Measurements from ENCODE around the gene HCRTR2.
"Not testable (repeated sequence)": the region's sequence is repeated elsewhere in the genome, so short reads cannot be mapped to it uniquely, and the experiment has no call there.

HCRTR2 gene

GRCh38 chr6:55212156-55212555 lies 37.8 kb downstream of the HCRTR2 start:
- no peak for DNase-seq (ENCODE audit: low read depth in 2 of 2)

DNA sequence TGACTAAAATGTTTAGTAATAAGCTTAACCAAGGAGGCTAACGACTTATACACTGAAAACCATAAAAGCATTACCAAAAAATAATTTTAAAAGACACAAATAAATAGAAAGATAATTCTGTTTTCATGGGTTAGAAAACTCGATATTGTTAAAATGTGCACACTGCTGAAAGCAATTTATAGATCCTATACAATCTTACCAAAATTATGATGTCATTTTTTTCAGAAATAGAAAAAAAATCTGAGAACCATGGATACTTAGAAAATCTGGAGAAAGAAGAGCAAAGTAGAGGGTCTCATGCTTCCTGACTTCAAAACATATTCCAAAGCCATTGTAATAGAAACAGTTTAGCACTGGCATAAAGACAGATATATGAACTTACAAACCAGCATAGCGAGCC lies 46.6 kb downstream of the HCRTR2 start:
- no peak for DNase-seq (ENCODE audit: low read depth in 2 of 2)

DNA sequence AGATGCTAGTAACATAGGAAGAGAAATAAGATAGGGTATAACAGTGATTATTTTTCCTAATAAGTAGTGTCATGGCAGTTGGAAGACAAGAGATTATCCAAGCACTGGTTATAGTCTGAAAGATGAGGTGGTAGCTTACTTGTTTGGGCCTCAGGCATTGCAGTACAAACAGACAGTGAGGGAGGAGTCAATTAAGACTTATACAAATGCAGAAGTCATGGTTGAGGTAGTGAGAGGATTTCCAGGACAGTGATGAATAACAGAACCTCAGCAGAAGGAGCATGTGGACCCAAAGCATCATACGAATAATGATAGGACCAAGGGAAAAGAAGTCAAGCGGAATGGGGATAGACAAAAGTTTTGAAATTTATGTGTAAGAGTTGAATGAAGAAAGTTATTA lies 53.5 kb downstream of the HCRTR2 start:
- DNase-seq (ENCODE audit: low read depth in 2 of 2), result no peak

- no peak for DNase-seq (ENCODE audit: low read depth in 2 of 2)
Measured at GRCh38 chr6:55239099-55239498, 64.8 kb downstream of the HCRTR2 start.

DNA sequence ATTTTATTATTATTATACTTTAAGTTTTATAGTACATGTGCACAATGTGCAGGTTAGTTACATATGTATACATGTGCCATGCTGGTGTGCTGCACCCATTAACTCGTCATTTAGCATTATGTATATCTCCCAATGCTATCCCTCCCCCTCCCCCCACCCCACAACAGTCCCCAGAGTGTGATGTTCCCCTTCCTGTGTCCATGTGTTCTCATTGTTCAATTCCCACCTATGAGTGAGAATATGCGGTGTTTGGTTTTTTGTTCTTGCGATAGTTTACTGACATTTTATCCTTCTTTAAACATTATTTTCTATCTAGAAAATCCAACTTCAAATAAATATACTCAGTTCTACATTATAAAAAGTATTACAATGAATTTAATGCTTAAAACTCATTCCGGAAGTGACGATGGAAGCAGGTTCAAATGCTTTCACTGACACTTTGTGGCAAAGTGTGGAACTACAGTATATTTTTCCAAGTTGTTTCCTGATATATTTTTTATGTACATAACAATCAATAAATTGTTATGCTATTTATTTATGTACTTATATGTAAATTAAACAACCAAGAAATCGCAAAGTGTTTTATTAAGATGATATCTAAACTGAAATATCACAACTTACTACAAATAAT lies 66.8 kb downstream of the HCRTR2 start:
- DNase-seq (ENCODE audit: low read depth in 2 of 2), result not testable (repeated sequence)

- DNase-seq (ENCODE audit: low read depth in 2 of 2), result no peak
Measured at GRCh38 chr6:55250400-55250799, 76.1 kb downstream of the HCRTR2 start.

GRCh38 chr6:55255113-55255512 lies 80.8 kb downstream of the HCRTR2 start:
- no peak for DNase-seq (ENCODE audit: low read depth in 2 of 2)

DNA sequence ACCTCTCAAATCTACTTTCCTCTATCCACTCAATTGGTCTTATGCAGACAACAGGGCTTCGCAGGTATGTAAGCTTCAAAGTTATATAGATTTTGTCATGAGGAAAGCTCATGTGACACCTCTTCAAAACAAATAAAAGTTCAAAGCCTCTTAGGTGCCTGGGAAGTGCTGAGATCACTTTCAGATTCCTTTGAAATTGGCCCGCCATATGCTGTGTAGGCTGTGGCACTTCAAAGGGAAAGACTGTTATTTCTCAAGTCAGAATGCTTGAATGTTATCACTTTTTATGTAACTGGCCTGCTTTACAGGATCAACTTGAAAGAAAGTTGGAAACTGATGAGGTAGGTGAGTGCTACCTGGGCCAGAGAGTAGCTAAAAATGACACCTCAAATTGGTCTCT lies 85.9 kb downstream of the HCRTR2 start:
- DNase-seq (ENCODE audit: low read depth in 2 of 2), result no peak

DNA sequence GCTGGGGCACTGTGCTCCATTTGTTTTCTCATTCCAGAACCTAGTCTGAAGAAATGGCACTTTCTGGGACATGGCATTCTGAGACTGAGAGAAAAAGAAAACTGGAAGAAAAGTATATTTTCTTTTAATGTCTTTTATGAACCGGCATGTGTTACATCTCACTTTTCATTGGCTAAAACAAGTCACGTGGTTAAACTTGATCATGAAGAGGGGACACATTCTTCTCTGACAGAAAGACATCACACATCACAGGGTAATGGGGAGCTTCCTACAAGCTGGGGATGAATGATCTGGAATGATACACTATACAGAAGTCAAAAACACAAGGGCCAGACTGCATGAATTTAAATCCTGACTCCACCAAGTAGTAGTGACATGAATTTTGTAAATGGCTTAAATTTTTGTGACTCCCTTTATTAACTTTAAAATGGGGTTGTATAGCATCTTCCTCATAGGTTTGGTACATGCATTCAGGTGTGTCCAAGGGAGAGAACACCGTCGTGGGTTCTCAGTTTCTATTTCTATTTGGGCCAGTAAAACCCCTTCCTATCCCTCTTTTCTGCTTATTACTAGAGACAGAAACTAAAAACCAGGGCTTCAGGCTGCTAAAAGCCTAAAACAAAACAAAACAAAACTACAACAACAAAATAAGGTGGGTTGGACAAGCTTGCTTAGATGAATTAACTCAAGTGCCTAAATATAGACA lies 91.2 kb downstream of the HCRTR2 start:
- no peak for DNase-seq (ENCODE audit: low read depth in 2 of 2)

DNA sequence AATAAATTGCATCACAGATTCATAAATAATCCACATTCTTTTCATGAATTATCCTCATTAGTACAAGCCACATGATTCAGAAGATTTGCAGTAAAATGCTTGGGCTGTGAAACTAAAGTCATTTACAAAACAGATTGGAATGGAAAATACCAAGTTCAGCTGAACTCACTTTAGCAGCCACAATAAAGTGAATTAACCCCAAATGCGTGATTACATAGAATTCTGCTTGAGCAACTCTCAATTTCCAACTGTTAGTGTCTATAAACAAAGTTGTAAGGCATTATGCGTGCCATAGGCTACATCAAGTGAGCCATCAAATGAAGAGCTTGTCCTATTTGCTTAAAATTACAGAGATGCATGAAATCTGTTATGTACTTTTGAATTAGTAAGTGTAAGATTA lies 92.6 kb downstream of the HCRTR2 start:
- no peak for DNase-seq (ENCODE audit: low read depth in 2 of 2)

DNA sequence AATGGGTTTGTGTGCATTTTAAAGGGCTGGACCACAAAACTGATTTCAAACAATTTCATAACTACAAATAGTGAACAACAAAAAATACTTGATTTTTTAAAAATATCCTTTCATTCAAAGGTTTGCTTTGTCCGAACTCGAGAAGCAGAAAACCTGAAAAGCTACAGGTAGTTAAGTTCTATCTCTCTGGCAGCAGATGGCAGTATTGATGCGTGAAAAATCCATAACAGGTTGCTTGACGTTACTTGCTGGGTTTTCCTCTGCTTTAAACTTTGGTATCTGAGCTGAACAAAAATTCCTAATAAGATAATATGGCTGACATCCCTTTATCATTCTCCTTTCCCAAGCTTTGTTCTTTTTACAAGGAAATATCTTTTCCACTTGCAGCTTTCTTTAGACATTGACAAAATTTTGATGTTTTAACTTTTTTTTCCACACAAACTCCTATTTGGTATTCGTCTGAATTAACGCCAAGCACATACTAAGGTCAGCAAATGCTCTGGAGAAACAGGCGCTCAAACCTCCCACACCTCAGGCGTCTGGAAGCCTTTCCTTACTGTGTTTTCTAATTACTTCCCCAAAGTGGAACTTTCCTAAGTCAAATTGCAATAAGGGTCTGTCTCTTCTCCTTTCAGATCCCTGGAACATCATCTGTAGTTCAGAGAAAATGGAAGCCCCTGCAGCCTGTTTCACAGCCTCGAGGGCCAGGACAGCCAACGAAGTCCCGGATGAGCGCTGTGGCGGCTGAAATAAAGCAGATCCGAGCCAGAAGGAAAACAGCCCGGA lies 102.6 kb downstream of the HCRTR2 start:
- no peak for DNase-seq (ENCODE audit: low read depth in 2 of 2)

DNA sequence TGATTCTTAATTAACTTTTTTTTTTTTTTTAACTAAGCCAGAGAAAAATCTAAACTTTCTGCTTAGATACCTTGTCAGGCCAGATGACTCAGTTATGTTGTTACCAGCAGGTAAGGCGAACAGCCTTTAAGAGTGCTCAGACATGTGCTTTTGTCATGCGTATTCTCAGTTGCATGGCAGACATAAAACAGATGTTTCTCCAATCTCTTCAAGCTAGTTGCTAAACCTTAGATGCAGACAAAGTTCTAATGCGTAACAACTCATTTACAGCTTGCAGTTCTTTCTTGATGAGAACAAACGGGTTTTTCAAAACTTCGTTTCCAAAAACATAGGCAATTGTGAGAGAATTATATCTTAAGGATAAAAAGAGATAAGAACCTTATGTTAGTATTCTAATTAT lies 103.3 kb downstream of the HCRTR2 start:
- DNase-seq (ENCODE audit: low read depth in 2 of 2), result no peak

- no peak for DNase-seq (ENCODE audit: low read depth in 2 of 2)
Measured at GRCh38 chr6:55281215-55281614, 106.9 kb downstream of the HCRTR2 start.

- DNase-seq (ENCODE audit: low read depth in 2 of 2), result no peak
Measured at GRCh38 chr6:55282115-55282514, 107.8 kb downstream of the HCRTR2 start.

DNA sequence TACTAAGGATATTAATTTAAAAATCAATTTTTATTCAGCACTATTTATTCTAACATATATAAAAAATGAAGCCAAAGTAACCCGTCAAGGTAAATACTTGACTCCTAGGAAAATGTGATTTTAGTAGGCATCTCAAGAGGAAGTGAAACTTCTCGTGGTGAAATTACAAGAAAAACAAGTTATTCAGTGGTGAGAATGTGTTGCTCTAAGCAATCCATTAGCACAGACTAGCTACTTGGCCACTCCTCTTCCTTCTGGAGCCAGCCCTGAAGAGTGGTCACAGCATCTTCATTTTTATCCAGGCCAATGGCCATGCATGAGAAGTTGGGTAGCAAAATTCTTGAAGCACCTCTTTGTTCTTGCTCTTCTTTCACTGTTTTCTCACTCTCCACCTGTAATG lies 112.5 kb downstream of the HCRTR2 start:
- DNase-seq (ENCODE audit: low read depth in 2 of 2), result no peak

- DNase-seq (ENCODE audit: low read depth in 2 of 2), result no peak
Measured at GRCh38 chr6:55290736-55291135, 116.4 kb downstream of the HCRTR2 start.

DNA sequence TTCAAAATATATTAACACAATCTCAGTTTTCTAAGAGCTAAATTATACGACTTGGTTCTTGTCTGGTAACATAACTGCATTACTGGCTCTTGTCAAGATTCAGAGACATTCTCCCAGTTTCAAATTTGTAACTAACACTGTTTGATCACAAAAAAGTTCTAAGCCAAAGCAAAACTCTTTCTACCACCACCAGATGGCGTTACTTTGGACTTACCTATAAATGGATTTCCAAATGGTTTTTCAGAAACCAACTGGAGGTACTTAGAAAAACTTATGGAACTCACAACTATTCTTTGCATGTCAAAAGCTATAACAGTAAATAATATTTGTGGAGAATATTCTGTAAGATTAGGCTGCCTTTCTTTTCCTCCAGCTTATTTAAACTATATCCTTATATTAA lies 118.8 kb downstream of the HCRTR2 start:
- no peak for DNase-seq (ENCODE audit: low read depth in 2 of 2)

DNA sequence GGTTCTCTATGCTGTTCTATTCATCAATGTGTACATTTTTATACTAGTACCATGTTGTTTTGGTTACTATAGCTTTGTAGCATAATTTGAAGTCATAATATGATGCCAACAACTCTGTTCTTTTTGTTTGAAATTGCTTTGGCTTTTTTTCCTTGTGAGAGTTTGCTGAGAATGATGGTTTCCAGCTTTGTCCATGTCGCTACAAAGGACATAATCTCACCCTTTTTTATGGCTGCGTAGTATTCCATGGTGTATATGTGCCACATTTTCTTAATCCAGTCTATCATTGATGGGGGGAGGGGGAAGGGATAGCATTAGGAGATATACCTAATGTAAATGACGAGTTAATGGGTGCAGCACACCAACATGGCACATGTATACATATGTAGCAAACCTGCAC lies 122.9 kb downstream of the HCRTR2 start:
- not testable (repeated sequence) for DNase-seq (ENCODE audit: low read depth in 2 of 2)

DNA sequence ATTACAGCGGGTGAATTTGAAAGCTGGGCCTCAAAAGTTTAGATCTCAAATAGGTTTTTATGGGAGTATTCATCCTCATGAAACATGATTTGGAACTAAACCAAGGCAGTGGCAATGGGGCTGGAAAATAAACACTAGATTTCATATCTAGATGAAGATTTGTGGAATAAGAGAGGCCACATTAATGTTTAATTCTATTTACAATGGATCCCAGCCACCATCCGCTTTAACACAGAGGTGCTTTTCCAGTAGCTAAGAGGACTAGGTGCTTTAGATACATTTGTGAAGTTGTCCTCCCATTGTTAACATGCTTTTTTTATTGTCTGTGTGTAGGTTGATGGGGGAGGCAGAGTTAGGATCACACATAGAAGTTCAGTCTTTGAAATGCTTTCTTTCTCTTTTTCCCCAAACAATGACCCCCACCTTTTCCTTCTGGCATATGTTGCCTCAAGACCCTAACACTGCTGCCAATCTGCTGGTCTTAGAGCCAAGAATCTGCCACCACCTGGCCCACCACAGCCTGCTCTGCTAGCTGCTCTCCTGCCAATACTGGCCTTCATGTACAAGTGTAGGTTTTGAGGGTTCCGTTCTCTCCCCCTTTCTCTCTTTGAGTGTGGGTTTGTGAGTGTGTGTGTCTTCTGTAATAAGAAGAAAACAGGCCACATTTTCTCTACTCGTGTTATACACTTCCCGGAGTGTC lies 125.1 kb downstream of the HCRTR2 start:
- no peak for DNase-seq (ENCODE audit: low read depth in 2 of 2)

GRCh38 chr6:55304747-55305146 lies 130.4 kb downstream of the HCRTR2 start:
- DNase-seq (ENCODE audit: low read depth in 2 of 2), result no peak

DNA sequence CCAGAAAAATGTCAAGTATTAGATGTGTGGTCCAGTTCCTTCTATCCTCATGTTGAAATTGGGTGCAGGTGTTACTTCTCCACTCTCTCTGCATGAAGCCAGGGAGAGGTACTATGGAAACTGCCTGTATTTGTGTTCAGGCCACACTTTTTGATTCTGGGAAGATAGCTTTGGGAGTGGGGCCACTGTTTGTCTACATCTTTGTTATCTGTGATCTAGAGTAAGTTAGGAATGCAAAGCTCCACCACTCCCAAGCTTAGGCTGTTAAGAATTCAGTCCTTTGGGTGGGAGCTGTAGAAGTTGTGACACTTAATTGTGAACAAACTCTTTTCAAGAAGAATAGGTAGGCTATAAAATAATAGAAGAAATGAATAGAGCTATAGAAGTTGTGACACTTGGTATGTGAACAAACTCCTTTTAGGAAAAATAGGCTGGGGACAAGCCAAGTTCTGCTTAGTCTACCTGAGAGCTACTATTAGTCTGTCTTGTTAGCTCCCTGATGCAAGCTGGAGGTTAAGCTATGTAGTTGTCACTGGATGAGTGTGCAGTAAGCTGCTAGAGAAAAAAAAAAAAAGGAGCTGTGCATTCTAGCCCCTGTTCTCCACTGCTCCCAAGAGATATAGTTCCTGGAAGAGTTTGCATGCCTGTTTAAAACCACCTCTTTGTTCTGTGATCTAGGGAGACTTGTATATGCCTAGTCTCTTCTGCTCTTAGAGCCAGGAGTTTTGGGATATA lies 145.8 kb downstream of the HCRTR2 start:
- DNase-seq (ENCODE audit: low read depth in 2 of 2), result no peak

DNA sequence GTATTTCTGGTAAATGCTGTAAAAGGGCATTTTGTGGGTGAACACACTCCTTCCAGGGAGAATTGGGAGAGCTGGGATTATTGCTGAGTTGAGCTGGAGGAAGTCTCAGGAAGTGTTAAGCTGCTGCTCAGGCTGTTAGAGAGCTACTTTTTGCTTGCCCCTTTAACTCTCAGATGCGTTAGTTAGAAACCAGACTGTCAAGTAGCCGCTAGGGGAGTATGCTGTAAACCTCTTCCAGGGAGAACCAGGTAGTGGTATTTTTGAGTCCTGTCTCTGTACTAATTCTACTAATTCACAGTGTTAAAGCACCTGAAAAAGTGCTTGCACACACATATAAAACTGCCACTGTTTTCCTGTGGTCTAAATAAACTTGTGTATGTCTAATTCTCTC lies 146.4 kb downstream of the HCRTR2 start:
- DNase-seq (ENCODE audit: low read depth in 2 of 2), result no peak
